ENCODE measurements around the gene TMEM37. TPM values are rescaled to one million over a fixed set of nuclear protein-coding genes. Genes with fewer than 3 reads are reported as not detected.

TMEM37 gene
- total and polyA plus RNA-seq, 9 of the 15 experiments (the other 6 are each of a cell fraction or from before 2014, with no cell fraction given) = 0.03 to 0.64 (median 0.31) TPM; not detected in 1

- no peak overlapping the region for H3K4me2 ChIP-seq (ENCODE audit: insufficient read depth, low read length)
- in situ Hi-C loops (cut with MboI) = no loop called here
- no peaks in the 10 kb centered on the region for H4K20me1 ChIP-seq (replicated peaks; ENCODE audit: control insufficient read depth, insufficient read depth, low read length)
- no peak for ATAC-seq
- H3K27ac ChIP-seq (ENCODE audit: extremely low read depth, low read depth, low read length) = no peak overlapping the region
- 2% methylated on average over 6 of the region's 6 CpGs for WGBS (ENCODE audit: insufficient coverage, low coverage, missing lambda C conversion rate)
- H3K36me3 ChIP-seq (ENCODE audit: control insufficient read depth, insufficient read depth, low read length) = no peaks in the 10 kb centered on the region
- no peak for FAIRE-seq
- no peaks in the 10 kb centered on the region for H3K9me3 ChIP-seq (replicated peaks; ENCODE audit: control insufficient read depth, insufficient read depth, low read depth, low read length)
- no peaks in the 10 kb centered on the region for H3K4me1 ChIP-seq (replicated peaks in 1 of 2; ENCODE audit: control insufficient read depth in 2 of 2, insufficient read depth in 2 of 2, low read length in 2 of 2)
- no TSS peak for BruUV-seq (replicated peaks)
- no peak for DNase-seq (ENCODE audit: extremely low read depth in 1 of 4, low spot score in 3 of 4)
- no peaks in the 10 kb centered on the region for H3K9me1 ChIP-seq (ENCODE audit: control insufficient read depth, insufficient read depth, low read length)
- intact Hi-C loops (cut with micrococcal nuclease) = no loop called here
- ChIA-PET CTCF (ENCODE audit: low intra/inter-chr PET ratio) (no interaction called here), POLR2A (no interaction called here)
- H3K27me3 ChIP-seq (ENCODE audit: control insufficient read depth in 2 of 2, insufficient read depth in 2 of 2, low read length in 2 of 2) = peaks cover 6 to 13% of the 10 kb centered on the region in 2 experiments; a peak in 4 of 5 replicates
- H3K4me3 ChIP-seq = no peak overlapping the region
- H3K79me2 ChIP-seq (ENCODE audit: control insufficient read depth, insufficient read depth, low read length) = no peaks in the 10 kb centered on the region
- no peak overlapping the region for H3K9ac ChIP-seq (ENCODE audit: insufficient read depth in 1 of 2, low read depth in 2 of 2, low read length in 2 of 2)
- no peak overlapping the region for H2AFZ ChIP-seq (ENCODE audit: low read depth, low read length)
- TF ChIP-seq ZNF398 (CRISPR knock-in tag; IDR thresholded peaks at IDR 0.05) (no peak), CREBBP (IDR thresholded peaks at IDR 0.05; ENCODE audit: low read depth, low read length) (no peak), TFE3 (CRISPR knock-in tag; IDR thresholded peaks at IDR 0.05) (no peak), ARID3A (IDR thresholded peaks at IDR 0.05; ENCODE audit: borderline replicate concordance, low read depth, low read length) (no peak), MTA1 (IDR thresholded peaks at IDR 0.05; ENCODE audit: borderline replicate concordance) (no peak), ZZZ3 (IDR thresholded peaks at IDR 0.05) (no peak), ZNF311 (CRISPR knock-in tag; IDR thresholded peaks at IDR 0.05) (no peak), ZNF584 (CRISPR knock-in tag; IDR thresholded peaks at IDR 0.05; ENCODE audit: low read depth) (no peak), XRCC4 (IDR thresholded peaks at IDR 0.05; ENCODE audit: extremely low read depth, insufficient read depth, insufficient read length) (no peak), PRMT5 (CRISPR knock-in tag; IDR thresholded peaks at IDR 0.05) (no peak), HMBOX1 (IDR thresholded peaks at IDR 0.05) (no peak), ZFPM2 (CRISPR knock-in tag; IDR thresholded peaks at IDR 0.05) (no peak), BRF1 (IDR thresholded peaks at IDR 0.05; ENCODE audit: borderline replicate concordance, extremely low read depth, insufficient read length) (no peak), CTCF (IDR thresholded peaks at IDR 0.05 in 2 of 3, conservative IDR thresholded peaks at IDR 0.05 in 1 of 3; ENCODE audit: insufficient read depth in 2 of 3, low read depth in 1 of 3, low read length in 3 of 3) (no peak), FOXM1 (IDR thresholded peaks at IDR 0.05; ENCODE audit: low read depth) (no peak), FOXM1 (CRISPR knock-in tag; IDR thresholded peaks at IDR 0.05; ENCODE audit: low read depth) (no peak)
Measured at GRCh38 chr2:119417908-119418307, 13.7 kb upstream of the TMEM37 start.

Measured in K562 (cell line).